Measurements from ENCODE around the gene KCNJ16. TPM values are rescaled to one million over a fixed set of nuclear protein-coding genes. Genes with fewer than 3 reads are reported as not detected.
"Not testable (repeated sequence)": the region's sequence is repeated elsewhere in the genome, so short reads cannot be mapped to it uniquely, and the experiment has no call there.

Gene KCNJ16
- under 1 TPM; 0.22 to 0.24 TPM for total RNA-seq
- long read RNA-seq: 0 reads

GRCh38 chr17:70074956-70075355 is at the start of gene KCNJ16:
TSS of gene KCNJ16 (plus strand) at chr17:70075225. CDS start at chr17:70132088, 56,863 bp downstream.
- DNase-seq: peak; percentile 41 to 75
- peak; percentile 100 for ATAC-seq
- intact Hi-C loops (cut with DNase I, micrococcal nuclease): no loop called here

GRCh38 chr17:70028397-70028796 is 46.6 kb upstream of the KCNJ16 start:
- no peak for ATAC-seq
- intact Hi-C loops (cut with DNase I, micrococcal nuclease): no loop called here
- no peak for DNase-seq

- ATAC-seq (peak; percentile 75), DNase-seq (no peak)
- intact Hi-C loops (cut with DNase I, micrococcal nuclease): no loop called here
These were observed 45.9 kb upstream of the KCNJ16 start for GRCh38 chr17:70028978-70029767.

GRCh38 chr17:70030371-70030770 is 44.7 kb upstream of the KCNJ16 start:
- ATAC-seq (no peak), DNase-seq (no peak)
- intact Hi-C loops (cut with DNase I, micrococcal nuclease): no loop called here

- ATAC-seq: no peak
These were observed 43.7 kb upstream of the KCNJ16 start for GRCh38 chr17:70031341-70031740.

GRCh38 chr17:70033165-70033564 is 41.9 kb upstream of the KCNJ16 start:
- intact Hi-C loops (cut with DNase I, micrococcal nuclease): no loop called here
- ATAC-seq: peak; percentile 80
- DNase-seq: no peak

More at GRCh38 chr17:70031341-70031740, 43.7 kb upstream of the KCNJ16 start:
- intact Hi-C loops (cut with DNase I, micrococcal nuclease): no loop called here
- DNase-seq: no peak

GRCh38 chr17:70034158-70034557 is 40.9 kb upstream of the KCNJ16 start:
- ATAC-seq (peak; percentile 72), DNase-seq (no peak)
- intact Hi-C loops (cut with DNase I, micrococcal nuclease): no loop called here

GRCh38 chr17:70037498-70037897 is 37.5 kb upstream of the KCNJ16 start:
- no peak for DNase-seq
- intact Hi-C loops (cut with DNase I, micrococcal nuclease): no loop called here
- ATAC-seq: peak; percentile 82

- no peak for ATAC-seq
- intact Hi-C loops (cut with DNase I, micrococcal nuclease): no loop called here
These were observed 34.7 kb upstream of the KCNJ16 start for GRCh38 chr17:70040336-70040735.

GRCh38 chr17:70041061-70041460 is 34.0 kb upstream of the KCNJ16 start:
- ATAC-seq (no peak), DNase-seq (no peak)
- intact Hi-C loops (cut with DNase I, micrococcal nuclease): no loop called here

More at GRCh38 chr17:70040336-70040735, 34.7 kb upstream of the KCNJ16 start:
- DNase-seq: no peak

- intact Hi-C loops (cut with DNase I, micrococcal nuclease): no loop called here
- no peak for ATAC-seq
- DNase-seq: no peak
These were observed 33.5 kb upstream of the KCNJ16 start for GRCh38 chr17:70041540-70041939.

- intact Hi-C loops (cut with DNase I, micrococcal nuclease); DNase-seq; ATAC-seq: not testable (repeated sequence)
These were observed 29.2 kb upstream of the KCNJ16 start for GRCh38 chr17:70045780-70046179.

GRCh38 chr17:70047619-70048419 is 27.2 kb upstream of the KCNJ16 start:
- ATAC-seq (peak; percentile 44), DNase-seq (no peak)
- intact Hi-C loops (cut with DNase I, micrococcal nuclease): no loop called here

GRCh38 chr17:70049801-70050591 is 25.0 kb upstream of the KCNJ16 start:
- ATAC-seq: no peak

GRCh38 chr17:70050931-70051330 is 24.1 kb upstream of the KCNJ16 start:
- DNase-seq (no peak), ATAC-seq (no peak)
- intact Hi-C loops (cut with DNase I, micrococcal nuclease): no loop called here

More at GRCh38 chr17:70049801-70050591, 25.0 kb upstream of the KCNJ16 start:
- intact Hi-C loops (cut with DNase I, micrococcal nuclease): no loop called here
- DNase-seq: no peak

- intact Hi-C loops (cut with DNase I, micrococcal nuclease): no loop called here
- DNase-seq (no peak), ATAC-seq (no peak)
These were observed 21.5 kb upstream of the KCNJ16 start for GRCh38 chr17:70053241-70054234.

- intact Hi-C loops (cut with DNase I, micrococcal nuclease): no loop called here
- no peak for ATAC-seq
These were observed 20.0 kb upstream of the KCNJ16 start for GRCh38 chr17:70055000-70055399.

GRCh38 chr17:70059071-70059470 is 16.0 kb upstream of the KCNJ16 start:
- DNase-seq: no peak
- intact Hi-C loops (cut with DNase I, micrococcal nuclease): no loop called here
- ATAC-seq: no peak

More at GRCh38 chr17:70055000-70055399, 20.0 kb upstream of the KCNJ16 start:
- no peak for DNase-seq

Data from left colon (tissue), 2 donors.